Gastrocnemius medialis (tissue), 4 donors: ENCODE results near the gene VMP1.

Source experiments
- POLR2A ChIP-seq, 2 donors: fragments of 450-650 bp; IDR thresholded peaks; one replicate each; pipeline ENCODE4 v1.6.1; 2017; ENCODE audit warnings: antibody characterized with exemption in 2 of 2, mild to moderate bottlenecking in 2 of 2, moderate library complexity in 2 of 2
- TF ChIP-seq, protein P1 (sequence below), 5 experiments: fragments of 450-650 bp in 3 of 5; fragments of 200-600 bp in 2 of 5; sonication (generic) in 2 of 5; IDR thresholded peaks in 4 of 5; conservative IDR thresholded peaks in 1 of 5; 1 replicate in 4 of 5; 2 replicates in 1 of 5; pipeline ENCODE4 v1.5.1; 2016 to 2019; ENCODE audit warnings: antibody characterized with exemption in 5 of 5, mild to moderate bottlenecking in 3 of 5, moderate library complexity in 3 of 5

DNA sequence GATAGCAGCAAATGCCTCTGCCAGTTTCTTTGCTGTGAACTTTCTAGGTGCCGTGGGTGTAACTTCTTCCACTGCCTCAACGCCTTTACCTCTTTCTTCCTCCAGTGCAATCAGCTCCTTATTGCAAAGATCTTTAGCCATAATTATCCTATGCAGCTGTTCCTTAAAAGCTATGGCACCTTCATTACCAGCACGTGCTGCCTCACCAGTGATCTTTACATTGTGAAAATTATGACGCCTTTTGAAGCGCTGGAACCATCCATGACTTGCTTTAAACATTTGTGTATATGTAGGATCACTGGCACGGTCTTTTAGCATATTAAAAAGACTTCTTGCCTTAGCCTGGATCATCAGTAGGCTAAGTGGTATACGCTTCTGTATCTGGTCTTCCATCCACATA is 8.2 kb upstream of the VMP1 start:
- TF ChIP-seq POLR2A (IDR thresholded peaks at IDR 0.05) = no peak
- TF ChIP-seq, protein P1, sequence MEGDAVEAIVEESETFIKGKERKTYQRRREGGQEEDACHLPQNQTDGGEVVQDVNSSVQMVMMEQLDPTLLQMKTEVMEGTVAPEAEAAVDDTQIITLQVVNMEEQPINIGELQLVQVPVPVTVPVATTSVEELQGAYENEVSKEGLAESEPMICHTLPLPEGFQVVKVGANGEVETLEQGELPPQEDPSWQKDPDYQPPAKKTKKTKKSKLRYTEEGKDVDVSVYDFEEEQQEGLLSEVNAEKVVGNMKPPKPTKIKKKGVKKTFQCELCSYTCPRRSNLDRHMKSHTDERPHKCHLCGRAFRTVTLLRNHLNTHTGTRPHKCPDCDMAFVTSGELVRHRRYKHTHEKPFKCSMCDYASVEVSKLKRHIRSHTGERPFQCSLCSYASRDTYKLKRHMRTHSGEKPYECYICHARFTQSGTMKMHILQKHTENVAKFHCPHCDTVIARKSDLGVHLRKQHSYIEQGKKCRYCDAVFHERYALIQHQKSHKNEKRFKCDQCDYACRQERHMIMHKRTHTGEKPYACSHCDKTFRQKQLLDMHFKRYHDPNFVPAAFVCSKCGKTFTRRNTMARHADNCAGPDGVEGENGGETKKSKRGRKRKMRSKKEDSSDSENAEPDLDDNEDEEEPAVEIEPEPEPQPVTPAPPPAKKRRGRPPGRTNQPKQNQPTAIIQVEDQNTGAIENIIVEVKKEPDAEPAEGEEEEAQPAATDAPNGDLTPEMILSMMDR (IDR thresholded peaks at IDR 0.05 in 4 of 5, conservative IDR thresholded peaks at IDR 0.05 in 1 of 5) = no peak
